ENCODE results near the gene SEMA5A. TPM values are rescaled to one million over a fixed set of nuclear protein-coding genes. Genes with fewer than 3 reads are reported as not detected.

The SEMA5A gene
- polyA plus RNA-seq, 1 donor from 2014 or later, result 3.2 TPM

GRCh38 chr5:9415091-9415490, 130.8 kb downstream of the SEMA5A start:
- Histone ChIP-seq H3K9ac (ENCODE audit: low read length) (no peak overlapping the region), H3K9me3 (ENCODE audit: low read length) (no peaks in the 10 kb centered on the region), H3K79me2 (replicated peaks; ENCODE audit: insufficient read depth, low read length) (no peaks in the 10 kb centered on the region), H3F3A (ENCODE audit: insufficient read depth, low read length, poor library complexity, severe bottlenecking) (no peaks in the 10 kb centered on the region), H3K27me3 (ENCODE audit: insufficient read depth, low read depth, low read length) (no peaks in the 10 kb centered on the region), H3K4me3 (ENCODE audit: low read length) (no peak overlapping the region), H2AFZ (ENCODE audit: low read depth, low read length) (no peak overlapping the region), H3K4me2 (ENCODE audit: low read length) (no peak overlapping the region), H3K27ac (ENCODE audit: low read length) (no peak overlapping the region), H3K9me2 (ENCODE audit: insufficient read depth, low read length) (no peaks in the 10 kb centered on the region), H4K20me1 (ENCODE audit: insufficient read depth) (no peaks in the 10 kb centered on the region), H3K36me3 (ENCODE audit: insufficient read depth, low read length) (no peaks in the 10 kb centered on the region)
- TF ChIP-seq CTCF (IDR thresholded peaks at IDR 0.05; ENCODE audit: poor library complexity, severe bottlenecking) (no peak), REST (IDR thresholded peaks at IDR 0.05; ENCODE audit: borderline replicate concordance) (no peak), SMC3 (conservative IDR thresholded peaks at IDR 0.05; ENCODE audit: poor library complexity) (no peak), MXI1 (conservative IDR thresholded peaks at IDR 0.05; ENCODE audit: poor library complexity, severe bottlenecking) (no peak), POLR2AphosphoS5 (IDR thresholded peaks at IDR 0.05) (no peak), TAF1 (IDR thresholded peaks at IDR 0.05; ENCODE audit: low read depth) (no peak), RAD21 (conservative IDR thresholded peaks at IDR 0.05) (no peak), EP300 (conservative IDR thresholded peaks at IDR 0.05; ENCODE audit: poor library complexity, severe bottlenecking) (no peak), EZH2 (IDR thresholded peaks at IDR 0.05; ENCODE audit: borderline replicate concordance, insufficient read depth, low read length, poor library complexity, severe bottlenecking) (no peak)

- Histone ChIP-seq H2AFZ (ENCODE audit: low read depth, low read length) (no peak overlapping the region), H3K27ac (ENCODE audit: low read length) (no peak overlapping the region), H3K9me2 (ENCODE audit: insufficient read depth, low read length) (no peaks in the 10 kb centered on the region), H4K20me1 (ENCODE audit: insufficient read depth) (no peaks in the 10 kb centered on the region), H3K4me2 (ENCODE audit: low read length) (no peak overlapping the region), H3K9me3 (ENCODE audit: low read length) (no peaks in the 10 kb centered on the region), H3K4me3 (ENCODE audit: low read length) (no peak overlapping the region), H3K27me3 (ENCODE audit: insufficient read depth, low read depth, low read length) (no peaks in the 10 kb centered on the region), H3K79me2 (replicated peaks; ENCODE audit: insufficient read depth, low read length) (no peaks in the 10 kb centered on the region), H3K9ac (ENCODE audit: low read length) (no peak overlapping the region), H3F3A (ENCODE audit: insufficient read depth, low read length, poor library complexity, severe bottlenecking) (no peaks in the 10 kb centered on the region), H3K36me3 (ENCODE audit: insufficient read depth, low read length) (no peaks in the 10 kb centered on the region)
- TF ChIP-seq TAF1 (IDR thresholded peaks at IDR 0.05; ENCODE audit: low read depth), result no peak
- no peak for TF ChIP-seq CTCF (IDR thresholded peaks at IDR 0.05; ENCODE audit: poor library complexity, severe bottlenecking)
- TF ChIP-seq MXI1 (conservative IDR thresholded peaks at IDR 0.05; ENCODE audit: poor library complexity, severe bottlenecking), result no peak
- TF ChIP-seq REST (IDR thresholded peaks at IDR 0.05; ENCODE audit: borderline replicate concordance), result no peak
- no peak for TF ChIP-seq RAD21 (conservative IDR thresholded peaks at IDR 0.05)
- TF ChIP-seq SMC3 (conservative IDR thresholded peaks at IDR 0.05; ENCODE audit: poor library complexity), result no peak
- TF ChIP-seq POLR2AphosphoS5 (IDR thresholded peaks at IDR 0.05), result no peak
- TF ChIP-seq EZH2 (IDR thresholded peaks at IDR 0.05; ENCODE audit: borderline replicate concordance, insufficient read depth, low read length, poor library complexity, severe bottlenecking), result no peak
- no peak for TF ChIP-seq EP300 (conservative IDR thresholded peaks at IDR 0.05; ENCODE audit: poor library complexity, severe bottlenecking)
These were observed 134.7 kb downstream of the SEMA5A start for GRCh38 chr5:9411142-9411541.
